HG02610 (cell line): ENCODE data around the gene SELPLG.
"Not testable (repeated sequence)": the region's sequence is repeated elsewhere in the genome, so short reads cannot be mapped to it uniquely, and the experiment has no call there.

Source experiments
- ATAC-seq: cut with Tn5 transposase; IDR thresholded peaks from one replicate; pipeline ENCODE4 v1.9.1; 2021; ENCODE audit warnings: mild to moderate bottlenecking, moderate library complexity; ENCODE audit not compliant: unreplicated experiment

The SELPLG gene

DNA sequence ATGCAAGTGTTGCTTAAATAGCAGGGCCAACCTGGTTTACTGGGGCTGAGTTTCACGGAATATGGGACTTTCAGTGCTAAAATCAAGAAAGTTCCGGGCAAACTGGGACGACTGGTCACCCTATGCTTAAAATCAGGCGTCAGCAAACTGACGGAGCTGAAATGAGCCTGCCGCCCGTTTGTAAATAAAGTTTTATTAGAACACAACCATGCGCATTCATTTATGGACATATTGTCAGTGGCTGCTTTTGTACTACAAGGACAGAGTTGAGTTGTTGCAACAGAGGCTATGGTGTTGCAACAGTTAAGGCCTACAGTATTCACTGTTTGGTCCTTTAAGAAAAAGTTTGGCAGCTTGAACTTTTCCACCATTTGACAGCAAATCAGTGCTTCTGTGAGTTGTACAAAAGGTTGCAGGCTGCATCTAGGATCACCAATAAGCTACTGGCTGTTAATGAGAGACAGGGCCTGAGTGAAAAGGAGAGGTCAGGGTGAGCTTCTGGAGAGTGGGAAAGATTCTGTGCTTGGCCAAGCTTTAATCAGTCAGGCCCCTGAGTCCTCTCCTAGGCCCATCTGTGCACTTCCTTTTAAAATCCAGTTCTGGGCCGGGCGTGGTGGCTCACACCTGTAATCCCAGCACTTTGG, 13.3 kb downstream of the SELPLG start:
- ATAC-seq = no peak

DNA sequence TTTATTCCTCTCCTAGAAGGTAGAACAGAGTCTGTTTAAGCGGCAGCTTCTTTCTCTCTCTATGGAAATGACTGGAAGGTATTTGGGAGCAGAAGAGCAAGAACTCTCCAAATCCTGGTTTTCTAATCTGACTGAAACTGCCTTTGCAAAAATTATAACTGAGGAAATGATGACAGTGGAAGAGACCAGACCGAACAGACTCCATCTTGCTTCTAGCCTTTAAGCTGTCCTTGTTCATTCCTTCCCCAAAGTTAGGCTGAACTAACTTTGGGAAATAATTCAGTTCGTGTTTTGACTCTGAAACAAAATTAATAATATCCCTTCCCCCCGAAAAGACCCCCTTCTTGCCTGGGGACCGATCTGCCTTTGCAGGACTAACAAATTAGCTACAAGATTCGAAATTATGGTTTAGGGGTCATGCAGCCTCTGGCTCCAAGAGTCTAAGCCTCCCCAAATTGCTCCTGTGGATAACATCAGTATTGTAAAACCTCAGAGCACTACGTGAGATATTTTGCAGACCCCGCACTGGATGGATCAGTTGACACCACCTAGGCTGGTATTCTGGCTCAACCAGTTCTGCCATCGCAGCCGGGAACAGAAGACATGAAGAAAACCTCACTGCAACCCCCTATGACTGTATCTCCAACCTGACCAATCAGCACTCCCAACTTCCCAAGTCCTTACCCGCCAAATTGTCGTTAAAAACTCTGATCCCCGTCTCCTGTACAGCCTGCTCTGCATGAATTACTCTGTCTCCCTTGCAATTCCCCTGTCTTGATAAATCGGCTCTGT, 14.1 kb downstream of the SELPLG start:
- no peak for ATAC-seq

DNA sequence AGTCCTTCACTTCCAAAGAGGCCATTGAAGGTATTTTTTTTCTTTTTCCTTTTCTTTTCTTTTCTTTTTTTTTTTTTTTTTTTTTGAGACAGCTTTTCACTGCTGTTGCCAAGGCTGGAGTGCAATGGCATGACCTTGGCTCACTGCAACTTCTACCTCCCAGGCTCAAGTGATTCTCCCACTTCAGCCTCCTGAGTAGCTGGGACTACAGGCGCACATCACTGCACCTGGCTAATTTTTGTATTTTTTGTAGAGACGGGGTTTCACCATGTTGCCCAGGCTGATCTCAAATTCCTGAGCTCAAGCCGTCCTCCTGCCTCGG, 14.8 kb downstream of the SELPLG start:
- ATAC-seq = not testable (repeated sequence)

DNA sequence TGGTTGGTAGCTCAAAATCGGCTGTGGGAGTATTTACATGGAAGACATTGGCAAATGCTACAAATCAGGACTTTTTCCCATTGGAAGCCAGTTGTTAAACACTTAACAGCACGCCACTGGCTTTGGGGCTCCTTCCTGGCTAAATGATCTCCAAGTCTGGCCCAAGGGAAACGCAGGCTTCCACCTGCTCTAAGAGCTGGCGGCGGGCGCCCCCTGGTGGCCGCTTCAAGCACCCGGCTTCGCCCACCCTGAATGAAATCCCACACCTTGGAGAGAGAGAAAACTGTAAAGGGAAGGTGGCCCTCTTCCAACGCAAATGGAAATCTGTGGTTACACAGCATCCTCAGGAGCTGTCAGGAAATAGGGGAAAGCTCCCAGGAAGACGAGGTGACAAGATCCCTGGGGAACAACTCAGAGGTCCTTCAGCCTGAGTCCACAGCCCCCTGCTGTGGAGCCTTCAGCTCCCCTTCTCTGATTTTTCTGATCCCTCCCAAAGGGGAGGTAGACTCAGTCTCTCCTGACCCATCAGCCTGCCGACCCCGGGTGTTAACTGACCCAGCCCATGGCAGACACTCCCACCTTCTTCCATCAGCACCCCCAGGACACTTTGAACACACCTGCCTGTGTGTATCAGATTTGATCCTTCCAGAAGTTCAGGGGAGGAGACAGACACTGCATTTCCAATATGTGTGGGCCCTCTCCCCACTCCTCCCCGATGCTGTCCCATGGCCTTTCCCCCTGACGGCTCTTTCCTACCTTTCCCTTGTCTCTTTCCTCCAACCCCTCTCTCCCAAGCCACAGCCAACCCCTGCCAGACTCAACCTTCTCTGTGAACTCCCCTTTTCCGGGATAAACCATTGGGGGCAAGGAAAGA, 15.4 kb downstream of the SELPLG start:
- no peak for ATAC-seq

DNA sequence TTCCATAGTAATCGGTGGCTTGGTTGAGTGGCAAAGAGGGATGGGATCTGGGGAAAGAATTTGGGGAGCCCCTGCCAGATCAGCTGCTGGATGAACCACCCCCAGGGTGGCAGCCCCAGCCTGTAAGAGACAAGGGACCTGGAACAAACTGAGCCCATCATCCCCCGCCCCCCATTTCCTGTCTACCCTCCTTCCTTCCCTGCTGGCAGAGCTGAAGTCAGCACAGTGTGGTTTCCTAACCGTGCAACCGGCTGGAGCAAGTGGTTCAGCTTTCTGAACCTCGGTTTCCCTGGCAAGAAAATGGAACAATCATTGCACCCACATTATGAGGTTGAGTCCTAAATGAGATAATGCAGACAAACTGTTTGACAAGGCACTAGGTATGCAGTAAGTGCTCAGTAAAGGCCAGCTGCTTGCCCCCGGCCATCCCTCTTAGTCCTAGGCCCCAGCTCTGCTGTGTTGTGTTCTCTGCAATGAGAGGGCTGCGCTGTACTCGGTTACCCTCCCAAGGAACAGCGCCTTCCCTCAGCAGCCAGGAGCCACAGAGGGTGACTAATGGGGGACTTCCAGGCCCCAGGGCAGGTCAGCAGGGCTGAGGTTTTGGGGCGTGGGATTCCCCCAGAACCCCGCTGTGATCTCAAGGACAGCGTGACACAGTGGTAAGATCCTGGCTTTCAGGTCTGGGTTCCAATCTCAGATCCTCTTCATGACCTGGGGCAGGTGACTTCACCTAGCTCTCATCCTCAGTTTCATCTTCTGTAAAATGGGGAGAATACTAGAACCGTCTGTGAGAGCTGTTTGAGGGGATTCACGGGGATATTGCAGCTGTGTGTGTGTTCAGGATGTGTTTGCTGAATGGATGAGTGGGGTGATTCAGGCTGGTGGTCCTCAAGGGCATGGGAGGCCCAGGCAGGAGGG, 16.5 kb downstream of the SELPLG start:
- ATAC-seq = peak; percentile 82

DNA sequence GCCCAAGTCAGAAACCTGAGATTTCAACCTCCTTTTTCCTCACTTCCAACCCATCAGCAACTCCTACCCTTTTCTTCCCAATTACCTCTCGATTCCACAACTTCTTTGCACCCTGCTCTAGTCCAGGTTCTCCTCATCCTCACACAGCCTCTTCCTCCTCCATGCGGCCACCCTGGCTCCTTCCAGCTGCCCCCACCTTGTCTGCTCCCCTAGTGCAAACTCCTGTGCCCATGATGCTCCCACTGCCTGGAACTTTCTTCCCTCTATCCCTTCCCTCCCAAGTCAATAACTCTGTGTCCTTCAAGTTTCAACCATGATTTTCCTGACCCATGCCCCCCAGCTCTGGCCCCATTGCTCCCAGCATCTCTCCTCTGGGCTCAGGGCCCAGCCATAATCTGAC, 17.3 kb downstream of the SELPLG start:
- ATAC-seq = no peak

DNA sequence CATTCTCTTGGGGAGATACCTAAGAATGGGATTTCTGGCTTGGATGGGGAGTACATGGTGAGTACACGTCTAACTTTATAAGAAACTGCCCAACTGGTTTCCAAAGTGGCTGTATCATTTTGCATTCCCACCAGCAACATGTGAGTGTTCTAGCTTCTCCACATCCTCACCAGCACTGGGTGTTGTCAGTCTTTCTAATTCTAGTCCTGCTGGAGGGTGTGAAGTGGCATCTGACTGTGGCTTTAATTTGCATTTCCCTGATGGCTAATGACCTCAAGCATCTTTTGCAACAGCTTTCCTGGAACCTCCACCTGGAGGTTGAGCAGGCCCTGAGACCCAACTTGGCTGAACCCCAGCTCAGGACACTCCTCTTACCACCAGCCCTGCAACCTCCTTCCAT, 17.8 kb downstream of the SELPLG start:
- ATAC-seq = no peak

DNA sequence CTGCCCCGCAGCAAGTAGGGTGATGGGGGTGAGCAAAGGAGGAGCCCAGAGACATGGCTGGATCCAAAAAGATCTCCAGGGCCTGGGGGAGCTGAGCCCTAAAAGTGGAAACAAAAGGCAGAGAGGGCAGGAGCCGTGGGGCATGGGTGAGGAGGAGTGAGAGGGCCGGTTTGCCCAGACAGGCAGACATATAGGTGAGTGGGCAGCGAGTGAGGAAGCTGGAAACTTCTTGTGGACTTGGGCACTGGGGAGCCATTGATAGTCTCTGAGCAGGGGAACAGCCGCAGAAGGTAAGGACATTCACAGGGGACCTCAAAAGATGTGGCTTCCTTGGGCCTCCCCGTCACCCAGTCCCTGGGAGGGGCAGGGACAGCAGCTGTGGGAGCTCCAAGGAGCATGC, 19.1 kb downstream of the SELPLG start:
- ATAC-seq = no peak

DNA sequence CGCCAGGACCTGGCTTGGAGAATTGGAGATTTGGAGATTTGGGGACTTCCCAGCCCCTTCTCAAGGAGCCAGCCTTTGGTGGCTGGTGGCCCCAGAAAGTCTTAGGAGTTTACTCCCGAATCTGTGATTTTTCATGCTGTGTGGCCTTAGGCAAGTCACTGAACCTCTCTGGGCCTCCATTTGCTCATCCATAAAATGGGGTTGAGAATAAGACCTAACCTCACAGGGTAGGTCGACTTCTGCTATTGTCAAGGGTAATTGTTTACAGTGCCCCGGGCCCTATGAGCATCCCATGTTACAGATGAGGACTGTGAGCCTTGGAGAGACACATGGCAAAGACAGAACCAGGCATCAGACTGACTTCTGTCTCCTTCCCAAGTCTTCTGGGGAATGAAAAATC, 19.7 kb downstream of the SELPLG start:
- no peak for ATAC-seq

DNA sequence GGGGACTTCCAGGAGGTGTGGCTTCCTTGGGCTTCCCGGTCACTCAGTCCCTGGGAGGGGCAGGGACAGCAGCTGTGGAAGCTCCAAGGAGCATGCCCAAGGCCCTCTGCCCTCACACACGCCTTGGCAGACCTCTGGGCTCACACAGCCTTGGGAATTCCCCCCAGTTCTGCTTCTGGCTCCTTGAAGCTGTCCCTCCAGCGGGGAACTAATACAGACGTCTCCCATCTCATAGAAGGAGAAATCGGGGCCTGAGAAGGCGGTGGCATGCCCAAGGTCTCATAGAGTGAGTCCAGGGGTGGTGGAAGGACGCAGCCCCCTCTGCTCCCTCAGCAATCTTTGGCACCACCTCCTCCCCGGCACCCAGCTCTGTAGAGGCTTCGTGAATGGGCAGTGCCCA, 20.1 kb downstream of the SELPLG start:
- ATAC-seq = no peak

DNA sequence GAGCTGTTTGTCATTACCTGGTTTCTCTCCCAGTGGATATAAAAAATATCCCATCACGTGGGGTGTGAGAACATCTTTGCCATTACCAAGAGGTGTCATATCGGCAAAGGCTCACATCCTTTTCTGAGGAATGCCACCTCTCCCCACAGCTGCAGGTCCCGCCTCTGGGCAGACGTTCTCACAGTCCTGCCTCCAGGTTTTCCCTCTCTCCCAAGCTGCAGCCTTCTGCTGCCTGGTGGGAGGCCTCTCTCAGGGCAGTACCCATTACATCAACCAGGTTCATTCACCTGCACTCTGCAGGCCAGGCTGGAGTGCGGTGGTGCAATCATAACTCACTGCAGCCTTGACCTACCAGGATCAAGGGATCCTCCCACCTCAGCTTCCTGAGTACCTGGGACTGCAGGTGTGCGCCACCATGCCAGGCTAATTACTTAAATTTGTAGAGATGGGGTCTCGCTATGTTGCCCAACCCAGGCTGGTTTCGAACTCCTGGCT, 20.9 kb downstream of the SELPLG start:
- ATAC-seq = no peak

DNA sequence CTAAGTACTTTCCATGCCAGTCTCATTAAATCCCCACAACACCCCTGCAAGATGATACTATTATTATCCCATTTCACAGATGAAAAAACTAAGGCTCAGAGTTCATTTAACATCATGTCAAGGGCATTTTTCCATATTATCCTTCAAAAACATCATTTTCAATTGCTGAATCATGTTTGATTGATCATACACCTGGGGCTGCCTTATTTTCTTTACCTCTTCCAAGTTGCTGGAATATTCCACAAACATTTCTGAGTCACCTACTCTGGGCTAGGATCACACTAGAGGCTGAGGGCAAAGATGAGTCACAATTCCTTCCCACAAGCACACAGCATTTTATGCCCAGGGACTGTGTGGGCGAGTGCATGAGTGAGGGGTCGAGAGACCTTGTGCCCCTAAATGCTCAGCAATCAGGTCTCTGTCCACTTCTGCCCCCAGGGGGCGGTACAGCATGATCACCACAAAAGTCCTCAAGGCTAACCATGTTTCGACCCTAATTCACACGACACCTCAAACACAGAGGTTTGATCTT, 21.7 kb downstream of the SELPLG start:
- ATAC-seq = no peak

DNA sequence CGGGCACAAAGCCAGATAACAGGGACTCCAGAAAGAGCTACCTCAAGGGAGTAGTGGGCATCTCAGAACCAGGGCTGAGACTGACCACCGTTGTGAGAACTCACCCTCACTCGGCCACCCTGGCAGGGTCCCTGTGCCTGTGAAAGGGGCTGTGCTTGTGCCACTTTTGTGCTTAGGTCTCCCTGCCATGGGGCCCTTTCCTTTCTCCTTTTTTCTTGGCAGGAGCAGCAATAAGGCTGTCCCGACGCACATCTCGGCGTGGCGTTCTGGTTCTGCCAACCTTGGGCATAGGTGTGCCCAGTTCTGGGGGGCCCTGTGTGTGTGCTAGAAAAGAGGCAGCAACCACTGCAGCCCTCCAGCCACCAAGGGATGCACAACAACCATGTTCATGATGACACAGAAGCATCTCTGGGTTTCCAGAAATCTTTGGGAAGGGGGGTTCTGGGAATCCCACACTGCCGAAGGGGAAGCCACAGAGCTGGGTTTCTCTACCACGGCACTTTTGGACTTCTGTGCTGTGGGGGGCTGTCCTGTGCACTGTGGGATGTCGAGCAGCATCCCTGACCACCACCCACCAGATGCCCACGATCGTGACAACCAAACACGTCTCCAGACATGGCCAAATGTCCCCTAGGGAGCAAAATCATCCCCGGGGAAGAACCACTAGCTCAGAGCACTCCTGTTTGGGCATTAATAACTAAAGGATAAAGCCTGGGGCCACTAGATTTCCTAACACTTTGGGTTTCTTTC, 22.7 kb downstream of the SELPLG start:
- no peak for ATAC-seq

DNA sequence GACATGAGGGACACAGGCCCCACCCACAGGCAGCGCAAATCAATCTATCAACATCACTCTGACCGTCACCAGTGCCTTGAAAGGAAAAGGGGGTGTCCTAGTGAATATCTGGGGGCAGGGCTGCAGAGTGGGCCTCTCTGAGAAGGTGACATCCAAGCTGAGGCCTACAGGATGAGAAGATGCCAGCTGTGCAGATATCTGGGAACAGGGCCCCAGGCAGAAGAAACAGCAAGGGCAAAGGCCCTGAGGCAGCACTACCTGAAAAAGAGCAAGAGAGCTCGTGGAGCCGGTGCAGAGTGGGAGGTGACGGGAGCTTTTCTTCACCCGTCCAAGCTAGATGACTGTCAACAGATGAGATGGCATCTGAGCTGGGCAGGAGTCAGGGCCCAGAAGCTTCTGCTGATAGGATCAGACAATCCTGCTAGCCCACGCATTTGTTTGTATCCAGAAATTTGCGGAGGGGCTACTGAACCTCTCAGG, 23.3 kb downstream of the SELPLG start:
- no peak for ATAC-seq

DNA sequence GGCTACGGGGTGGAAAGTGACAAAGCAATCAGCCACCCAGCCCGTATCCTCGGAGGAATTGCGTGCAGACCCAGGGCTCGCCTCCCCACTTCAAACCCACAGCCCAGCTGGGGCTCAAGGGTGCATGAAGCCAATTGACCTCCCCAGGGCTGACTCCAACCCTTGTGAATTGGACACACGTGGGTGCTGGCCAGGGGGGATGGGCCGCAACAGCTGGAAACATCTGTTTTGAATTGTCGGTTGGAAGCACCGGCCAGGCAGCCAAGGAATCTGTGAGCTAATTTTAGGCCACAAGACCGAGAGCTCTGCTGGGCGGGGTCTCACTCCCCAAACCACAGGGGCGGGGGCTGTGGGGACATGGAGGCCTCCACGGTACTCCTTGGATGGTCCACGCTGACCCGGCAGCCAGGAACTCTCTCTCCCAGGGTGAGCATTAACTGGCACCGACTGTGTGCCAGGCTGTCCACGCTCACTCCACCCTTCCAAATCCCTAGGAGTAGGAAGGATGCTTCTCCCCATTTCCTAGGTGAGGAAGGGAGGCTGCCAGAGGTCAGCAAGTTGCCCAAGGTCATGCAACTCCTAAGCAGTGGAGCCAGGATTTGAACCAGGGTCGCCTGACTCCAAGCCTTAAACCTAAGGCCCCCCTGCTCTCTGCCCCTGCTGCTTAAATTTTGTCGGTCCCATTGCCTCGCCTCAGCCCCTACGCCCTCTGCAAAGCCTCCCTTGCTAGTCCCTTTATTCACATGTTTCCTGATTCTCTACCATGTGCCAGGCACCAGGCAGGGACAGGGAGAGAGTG, 24.0 kb downstream of the SELPLG start:
- ATAC-seq = peak; percentile 63

DNA sequence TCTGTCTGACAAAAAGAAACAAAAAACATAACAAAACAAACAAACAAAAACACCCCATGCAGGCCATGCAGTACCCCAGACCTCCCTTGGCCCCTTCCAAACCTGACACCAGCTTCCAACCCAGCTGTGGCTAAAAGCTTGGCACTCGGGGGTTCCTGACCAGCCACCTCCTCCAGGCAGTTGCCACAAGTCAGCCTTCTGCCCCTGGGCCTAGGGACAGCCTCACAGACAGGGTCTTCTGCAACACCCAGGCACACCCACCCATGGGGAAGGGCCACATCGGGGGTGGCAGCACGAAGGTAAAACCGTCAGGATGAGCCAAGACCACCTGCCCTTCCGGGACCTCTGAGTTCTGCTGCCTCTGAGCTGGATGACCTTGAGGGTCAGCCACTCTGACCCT, 25.1 kb downstream of the SELPLG start:
- ATAC-seq = no peak

DNA sequence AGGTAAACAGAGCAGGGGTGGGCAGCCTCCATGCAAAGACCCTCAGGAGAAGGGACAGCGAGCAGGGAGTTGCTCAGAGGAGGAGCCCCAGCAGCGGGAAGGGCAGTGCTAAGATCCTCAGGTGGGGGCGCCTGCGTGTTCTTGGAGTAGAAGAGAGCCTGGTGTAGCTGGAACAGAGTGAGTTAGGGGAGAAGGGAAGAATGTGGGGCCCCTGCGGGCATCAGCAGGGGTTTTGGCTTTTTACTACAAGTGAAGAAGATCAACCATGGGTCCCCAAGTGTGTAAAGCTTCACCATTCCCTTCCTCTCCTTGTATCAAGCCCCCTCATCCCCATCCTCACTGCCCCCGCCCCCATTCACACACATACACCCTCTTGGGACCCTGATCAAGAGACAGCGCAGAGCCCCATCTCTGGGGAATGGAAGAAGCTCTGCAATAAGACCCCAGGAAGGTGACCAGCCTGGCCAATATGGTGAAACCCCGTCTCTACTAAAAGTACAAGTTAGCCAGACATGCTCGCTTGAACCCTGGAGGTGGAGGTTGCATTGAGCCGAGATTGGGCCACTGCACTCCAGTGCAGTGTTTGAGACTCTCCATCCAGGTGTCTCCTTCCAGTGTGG, 25.6 kb downstream of the SELPLG start:
- ATAC-seq = no peak

DNA sequence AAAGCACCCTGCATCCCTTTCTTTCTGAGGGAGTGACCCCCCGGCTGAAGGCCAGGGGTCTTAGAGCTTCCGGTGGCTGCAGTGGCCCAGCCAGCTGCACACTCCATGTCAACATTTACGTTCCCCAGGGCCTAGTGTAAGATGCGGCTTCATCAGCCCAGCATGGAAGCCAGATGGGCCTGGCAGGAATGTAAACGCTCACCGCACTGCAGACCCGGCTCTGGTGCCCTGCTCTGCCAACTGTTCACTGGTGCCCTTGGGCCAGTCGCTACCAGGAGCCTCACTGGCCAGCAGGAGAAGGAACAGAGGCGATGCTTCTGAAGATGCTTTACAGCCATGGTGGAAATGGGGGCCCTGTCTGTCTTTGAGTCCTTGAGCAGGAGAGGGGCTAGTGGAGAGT, 27.2 kb downstream of the SELPLG start:
- no peak for ATAC-seq
